ENCODE measurements around the gene VGLL2.

- TF ChIP-seq SP1 (IDR thresholded peaks at IDR 0.05), result no peak
- TF ChIP-seq ELF4 (IDR thresholded peaks at IDR 0.05), result no peak
- TF ChIP-seq SUZ12 (IDR thresholded peaks at IDR 0.05), result no peak
- no peak for TF ChIP-seq FOXM1 (IDR thresholded peaks at IDR 0.05; ENCODE audit: borderline replicate concordance)
- no peak for TF ChIP-seq ARNT (IDR thresholded peaks at IDR 0.05)
- TF ChIP-seq HDGF (IDR thresholded peaks at IDR 0.05; ENCODE audit: borderline replicate concordance), result no peak
- TF ChIP-seq BHLHE40 (IDR thresholded peaks at IDR 0.05; ENCODE audit: borderline replicate concordance), result no peak
- TF ChIP-seq TARDBP (IDR thresholded peaks at IDR 0.05), result no peak
- TF ChIP-seq PKNOX1 (IDR thresholded peaks at IDR 0.05), result no peak
- TF ChIP-seq FOXK2 (IDR thresholded peaks at IDR 0.05), result no peak
- TF ChIP-seq FOXA1 (IDR thresholded peaks at IDR 0.05), result no peak
- TF ChIP-seq CTBP1 (IDR thresholded peaks at IDR 0.05; ENCODE audit: borderline replicate concordance), result no peak
Measured at GRCh38 chr6:117237561-117237960, 27.8 kb upstream of the VGLL2 start.

All from HEK293T (cell line).